Measurements from ENCODE around the gene EZH2. TPM values are rescaled to one million over a fixed set of nuclear protein-coding genes. Genes with fewer than 3 reads are reported as not detected.

EZH2 gene
- total and polyA plus RNA-seq, 2 experiments from 2014 or later, result 10.7 to 11.7 TPM

DNA sequence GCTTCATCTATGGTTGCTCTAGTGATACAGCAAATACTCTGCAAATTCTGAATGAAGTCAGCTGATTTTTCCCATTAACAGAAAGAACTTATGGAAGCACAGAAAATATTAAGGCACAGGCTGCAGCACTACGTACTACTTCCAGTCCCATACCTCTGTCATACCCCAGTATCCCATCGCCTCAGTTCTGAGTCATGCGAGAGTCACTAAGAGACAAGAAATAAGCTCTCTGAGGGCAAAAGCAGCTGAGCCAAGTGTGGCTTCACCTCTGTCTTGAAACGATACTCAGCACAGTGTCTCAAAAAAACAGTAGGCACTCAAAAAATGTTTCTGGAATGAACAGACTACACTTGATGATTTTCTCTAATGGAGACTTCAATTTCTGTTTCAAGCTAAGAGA, 48.2 kb downstream of the EZH2 start:
- WGBS (ENCODE audit: low lambda C conversion rate, missing lambda C conversion rate), result 96% methylated on average over 4 of the region's 4 CpGs
- no peak overlapping the region for H3K4me3 ChIP-seq
- H2AFZ ChIP-seq, result no peak overlapping the region
- TF ChIP-seq, protein P1, sequence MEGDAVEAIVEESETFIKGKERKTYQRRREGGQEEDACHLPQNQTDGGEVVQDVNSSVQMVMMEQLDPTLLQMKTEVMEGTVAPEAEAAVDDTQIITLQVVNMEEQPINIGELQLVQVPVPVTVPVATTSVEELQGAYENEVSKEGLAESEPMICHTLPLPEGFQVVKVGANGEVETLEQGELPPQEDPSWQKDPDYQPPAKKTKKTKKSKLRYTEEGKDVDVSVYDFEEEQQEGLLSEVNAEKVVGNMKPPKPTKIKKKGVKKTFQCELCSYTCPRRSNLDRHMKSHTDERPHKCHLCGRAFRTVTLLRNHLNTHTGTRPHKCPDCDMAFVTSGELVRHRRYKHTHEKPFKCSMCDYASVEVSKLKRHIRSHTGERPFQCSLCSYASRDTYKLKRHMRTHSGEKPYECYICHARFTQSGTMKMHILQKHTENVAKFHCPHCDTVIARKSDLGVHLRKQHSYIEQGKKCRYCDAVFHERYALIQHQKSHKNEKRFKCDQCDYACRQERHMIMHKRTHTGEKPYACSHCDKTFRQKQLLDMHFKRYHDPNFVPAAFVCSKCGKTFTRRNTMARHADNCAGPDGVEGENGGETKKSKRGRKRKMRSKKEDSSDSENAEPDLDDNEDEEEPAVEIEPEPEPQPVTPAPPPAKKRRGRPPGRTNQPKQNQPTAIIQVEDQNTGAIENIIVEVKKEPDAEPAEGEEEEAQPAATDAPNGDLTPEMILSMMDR (IDR thresholded peaks at IDR 0.05; ENCODE audit: poor library complexity), result no peak
- no peak for TF ChIP-seq EZH2 (IDR thresholded peaks at IDR 0.05; ENCODE audit: borderline replicate concordance)
- no peak for TF ChIP-seq EZH2phosphoT487 (IDR thresholded peaks at IDR 0.05; ENCODE audit: low read depth, severe bottlenecking, unreplicated experiment)
- peaks cover 40% of the 10 kb centered on the region for H3K79me2 ChIP-seq
- H3K9me3 ChIP-seq (ENCODE audit: low read depth), result no peaks in the 10 kb centered on the region
- no peaks in the 10 kb centered on the region for H3K4me1 ChIP-seq (ENCODE audit: insufficient read depth)
- no peak overlapping the region for H3K4me2 ChIP-seq
- no peaks in the 10 kb centered on the region for H3K27me3 ChIP-seq
- DNase-seq (ENCODE audit: low spot score), result no peak
- H3K9me2 ChIP-seq (replicated peaks; ENCODE audit: insufficient read depth), result no peaks in the 10 kb centered on the region
- no peak overlapping the region for H3K27ac ChIP-seq
- H4K20me1 ChIP-seq (ENCODE audit: insufficient read depth, poor library complexity, severe bottlenecking), result no peaks in the 10 kb centered on the region
- H3K36me3 ChIP-seq (replicated peaks; ENCODE audit: insufficient read depth, low read depth), result no peaks in the 10 kb centered on the region

DNA sequence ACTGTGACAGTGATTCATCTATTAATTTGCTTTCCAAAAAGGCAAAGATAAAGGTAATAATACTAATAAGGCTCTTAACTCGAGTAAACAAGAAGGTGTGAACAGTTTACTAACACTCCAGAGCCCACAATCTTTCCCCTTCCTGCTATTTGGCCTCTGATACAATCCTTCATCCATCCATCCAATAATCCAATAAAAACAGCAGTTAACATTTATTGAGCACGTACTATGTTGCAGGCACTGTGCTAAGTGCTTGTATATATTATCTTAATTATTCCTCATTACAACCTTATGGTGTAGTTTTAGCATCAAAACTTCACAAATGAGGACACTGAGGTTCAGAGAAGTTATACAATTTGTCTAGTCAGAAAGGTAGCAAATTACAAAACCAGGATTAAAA, 49.5 kb downstream of the EZH2 start:
- H3K9me2 ChIP-seq (replicated peaks; ENCODE audit: insufficient read depth), result no peaks in the 10 kb centered on the region
- no peaks in the 10 kb centered on the region for H3K9me3 ChIP-seq (ENCODE audit: low read depth)
- H3K27ac ChIP-seq, result no peak overlapping the region
- peaks cover 36% of the 10 kb centered on the region for H3K79me2 ChIP-seq
- no peaks in the 10 kb centered on the region for H3K4me1 ChIP-seq (ENCODE audit: insufficient read depth)
- H3K27me3 ChIP-seq, result no peaks in the 10 kb centered on the region
- 92% methylated on average over 2 of the region's 2 CpGs for WGBS (ENCODE audit: low lambda C conversion rate, missing lambda C conversion rate)
- H2AFZ ChIP-seq, result no peak overlapping the region
- no peaks in the 10 kb centered on the region for H4K20me1 ChIP-seq (ENCODE audit: insufficient read depth, poor library complexity, severe bottlenecking)
- DNase-seq (ENCODE audit: low spot score), result no peak
- H3K36me3 ChIP-seq (replicated peaks; ENCODE audit: insufficient read depth, low read depth), result no peaks in the 10 kb centered on the region
- H3K4me2 ChIP-seq, result no peak overlapping the region
- TF ChIP-seq EZH2 (IDR thresholded peaks at IDR 0.05; ENCODE audit: borderline replicate concordance), result no peak
- TF ChIP-seq, protein P1 (IDR thresholded peaks at IDR 0.05; ENCODE audit: poor library complexity), result no peak
- TF ChIP-seq EZH2phosphoT487 (IDR thresholded peaks at IDR 0.05; ENCODE audit: low read depth, severe bottlenecking, unreplicated experiment), result no peak
- H3K4me3 ChIP-seq, result no peak overlapping the region

DNA sequence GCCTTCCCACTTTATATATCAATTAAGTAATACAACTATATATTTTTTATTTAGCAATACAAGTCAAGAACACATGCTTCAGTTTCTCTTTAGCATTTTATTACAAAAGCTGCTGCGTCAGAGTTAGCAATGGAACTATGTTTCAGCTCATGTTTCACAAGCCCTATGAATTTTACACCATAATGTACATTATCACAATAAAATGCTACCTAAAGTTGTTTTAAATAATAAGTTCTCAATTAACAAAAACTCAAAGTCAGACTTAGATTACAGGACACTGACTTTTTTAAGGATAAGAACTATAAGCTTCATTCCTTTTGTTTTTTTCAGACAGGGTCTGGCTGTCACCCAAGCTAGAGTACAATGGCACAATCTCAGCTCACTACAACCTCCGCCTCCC, 52.3 kb downstream of the EZH2 start:
- no peaks in the 10 kb centered on the region for H3K9me3 ChIP-seq (ENCODE audit: low read depth)
- no peak overlapping the region for H2AFZ ChIP-seq
- H3K36me3 ChIP-seq (replicated peaks; ENCODE audit: insufficient read depth, low read depth), result no peaks in the 10 kb centered on the region
- H3K9me2 ChIP-seq (replicated peaks; ENCODE audit: insufficient read depth), result no peaks in the 10 kb centered on the region
- H3K4me2 ChIP-seq, result no peak overlapping the region
- no peak for DNase-seq (ENCODE audit: low spot score)
- no peak overlapping the region for H3K27ac ChIP-seq
- H3K79me2 ChIP-seq, result peaks cover 21% of the 10 kb centered on the region
- 96% methylated on average over 2 of the region's 2 CpGs for WGBS (ENCODE audit: low lambda C conversion rate, missing lambda C conversion rate)
- H3K4me3 ChIP-seq, result no peak overlapping the region
- no peak for TF ChIP-seq EZH2phosphoT487 (IDR thresholded peaks at IDR 0.05; ENCODE audit: low read depth, severe bottlenecking, unreplicated experiment)
- TF ChIP-seq, protein P1 (IDR thresholded peaks at IDR 0.05; ENCODE audit: poor library complexity), result no peak
- TF ChIP-seq EZH2 (IDR thresholded peaks at IDR 0.05; ENCODE audit: borderline replicate concordance), result no peak
- no peaks in the 10 kb centered on the region for H4K20me1 ChIP-seq (ENCODE audit: insufficient read depth, poor library complexity, severe bottlenecking)
- no peaks in the 10 kb centered on the region for H3K27me3 ChIP-seq
- no peaks in the 10 kb centered on the region for H3K4me1 ChIP-seq (ENCODE audit: insufficient read depth)

All from hepatocyte (in vitro differentiated cells).